Neural crest cell (in vitro differentiated cells): Measurements from ENCODE around the gene DIAPH2. TPM values are rescaled to one million over a fixed set of nuclear protein-coding genes. Genes with fewer than 3 reads are reported as not detected.

Source experiments
- DNase-seq: peaks from one replicate; pipeline ENCODE4 v3.0.0; 2021; ENCODE audit warnings: low read depth, mixed read lengths, low spot score
- H3K27ac Mint-ChIP-seq: one replicate; pipeline ENCODE4 v1.8.0; 2021; ENCODE audit warnings: mild to moderate bottlenecking, mixed read lengths; ENCODE audit not compliant: unreplicated experiment
- H3K27me3 Mint-ChIP-seq: 2 replicates; pipeline ENCODE4 v1.8.0; 2021; ENCODE audit warnings: low read depth, mild to moderate bottlenecking, mixed read lengths
- H3K36me3 Mint-ChIP-seq: 2 replicates; pipeline ENCODE4 v1.8.0; 2021; ENCODE audit warnings: low read depth, mild to moderate bottlenecking, mixed read lengths
- H3K4me1 Mint-ChIP-seq: 2 replicates; pipeline ENCODE4 v1.8.0; 2021; ENCODE audit warnings: mixed read lengths
- H3K4me3 Mint-ChIP-seq: one replicate; pipeline ENCODE4 v1.8.0; 2021; ENCODE audit warnings: mild to moderate bottlenecking, mixed read lengths
- H3K9me3 Mint-ChIP-seq: 2 replicates; pipeline ENCODE4 v1.8.0; 2021; ENCODE audit warnings: mixed read lengths
- CTCF ChIP-seq: fragments of 200-600 bp; sonication (generic); conservative IDR thresholded peaks from 2 replicates; pipeline ENCODE4 v1.5.0; 2021; ENCODE audit warnings: antibody characterized with exemption, mild to moderate bottlenecking
- total RNA-seq: library from RNA; stranded (reverse); gene quantifications from 2 replicates; pipeline ENCODE4 v1.2.1, GENCODE V29; 2021

DIAPH2 gene
- total RNA-seq, 1 donor from 2014 or later = 8.4 TPM

DNA sequence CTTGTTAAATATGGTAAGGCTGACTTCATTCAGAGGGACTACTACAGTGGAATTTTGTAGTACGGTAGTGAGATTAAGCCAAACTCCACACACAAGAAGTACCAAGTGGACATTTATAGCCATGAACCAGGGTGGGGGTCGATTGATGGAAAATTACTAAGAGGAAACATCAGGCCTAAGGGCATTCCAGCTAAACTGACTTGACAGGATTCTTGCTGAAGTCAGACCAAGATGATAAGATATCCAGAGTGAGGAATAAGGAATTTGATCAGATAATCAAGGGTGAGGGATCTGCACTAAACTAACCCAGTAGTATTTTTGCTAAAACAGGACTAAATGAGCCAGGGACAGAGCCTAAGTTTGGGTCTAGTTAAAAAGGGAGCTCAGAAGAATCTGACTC, 796.6 kb downstream of the DIAPH2 start:
- no peaks in the 10 kb centered on the region for H3K36me3 Mint-ChIP-seq
- no peak overlapping the region for H3K4me3 Mint-ChIP-seq
- H3K27ac Mint-ChIP-seq = no peak overlapping the region
- H3K27me3 Mint-ChIP-seq = no peaks in the 10 kb centered on the region
- no peak for DNase-seq
- TF ChIP-seq CTCF = no peak
- H3K4me1 Mint-ChIP-seq = peaks cover 28% of the 10 kb centered on the region
- H3K9me3 Mint-ChIP-seq = peaks cover 8% of the 10 kb centered on the region

GRCh38 chrX:97482666-97483300, 798.1 kb downstream of the DIAPH2 start:
- H3K27ac Mint-ChIP-seq = no peak overlapping the region
- no peak overlapping the region for H3K4me3 Mint-ChIP-seq
- peaks cover 8% of the 10 kb centered on the region for H3K9me3 Mint-ChIP-seq
- H3K36me3 Mint-ChIP-seq = no peaks in the 10 kb centered on the region
- H3K27me3 Mint-ChIP-seq = no peaks in the 10 kb centered on the region
- DNase-seq = no peak
- TF ChIP-seq CTCF = no peak
- peaks cover 28% of the 10 kb centered on the region for H3K4me1 Mint-ChIP-seq

DNA sequence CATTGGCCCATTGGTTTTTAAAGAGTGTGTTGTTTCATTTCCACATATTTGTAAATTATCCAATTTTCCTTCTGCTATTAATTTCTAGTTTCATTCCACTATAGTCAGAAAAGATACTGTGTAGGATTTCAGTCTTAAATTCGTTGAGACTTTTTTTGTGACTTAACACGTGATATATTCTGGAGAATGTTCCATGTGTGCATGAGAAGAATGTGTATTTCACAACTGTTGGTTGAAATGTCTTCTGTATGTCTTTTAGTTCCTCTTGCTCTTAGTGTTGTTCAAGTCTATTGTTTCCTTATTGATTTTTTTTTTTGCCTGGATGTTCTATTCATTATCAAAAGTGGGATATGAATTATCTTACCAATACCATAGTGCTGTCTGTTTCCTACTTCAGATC, 806.0 kb downstream of the DIAPH2 start:
- Mint-ChIP-seq H3K27me3 (no peaks in the 10 kb centered on the region), H3K4me3 (no peak overlapping the region), H3K27ac (no peak overlapping the region), H3K36me3 (peaks cover 12% of the 10 kb centered on the region), H3K4me1 (no peaks in the 10 kb centered on the region), H3K9me3 (peaks cover 10% of the 10 kb centered on the region)
- no peak for DNase-seq
- no peak for TF ChIP-seq CTCF

GRCh38 chrX:97494756-97495372, 810.2 kb downstream of the DIAPH2 start:
- no peaks in the 10 kb centered on the region for H3K27me3 Mint-ChIP-seq
- H3K27ac Mint-ChIP-seq = no peak overlapping the region
- DNase-seq = no peak
- no peaks in the 10 kb centered on the region for H3K4me1 Mint-ChIP-seq
- no peak for TF ChIP-seq CTCF
- H3K36me3 Mint-ChIP-seq = peaks cover 12% of the 10 kb centered on the region
- no peak overlapping the region for H3K4me3 Mint-ChIP-seq
- H3K9me3 Mint-ChIP-seq = peaks cover 7% of the 10 kb centered on the region

- no peaks in the 10 kb centered on the region for H3K27me3 Mint-ChIP-seq
- peaks cover 2% of the 10 kb centered on the region for H3K36me3 Mint-ChIP-seq
- H3K4me3 Mint-ChIP-seq = no peak overlapping the region
- no peaks in the 10 kb centered on the region for H3K4me1 Mint-ChIP-seq
- H3K9me3 Mint-ChIP-seq = no peaks in the 10 kb centered on the region
- no peak for TF ChIP-seq CTCF
- no peak overlapping the region for H3K27ac Mint-ChIP-seq
- DNase-seq = no peak
Measured at GRCh38 chrX:97498093-97498492, 813.5 kb downstream of the DIAPH2 start.
